ENCODE measurements around the gene MRRF.

MRRF gene

DNA sequence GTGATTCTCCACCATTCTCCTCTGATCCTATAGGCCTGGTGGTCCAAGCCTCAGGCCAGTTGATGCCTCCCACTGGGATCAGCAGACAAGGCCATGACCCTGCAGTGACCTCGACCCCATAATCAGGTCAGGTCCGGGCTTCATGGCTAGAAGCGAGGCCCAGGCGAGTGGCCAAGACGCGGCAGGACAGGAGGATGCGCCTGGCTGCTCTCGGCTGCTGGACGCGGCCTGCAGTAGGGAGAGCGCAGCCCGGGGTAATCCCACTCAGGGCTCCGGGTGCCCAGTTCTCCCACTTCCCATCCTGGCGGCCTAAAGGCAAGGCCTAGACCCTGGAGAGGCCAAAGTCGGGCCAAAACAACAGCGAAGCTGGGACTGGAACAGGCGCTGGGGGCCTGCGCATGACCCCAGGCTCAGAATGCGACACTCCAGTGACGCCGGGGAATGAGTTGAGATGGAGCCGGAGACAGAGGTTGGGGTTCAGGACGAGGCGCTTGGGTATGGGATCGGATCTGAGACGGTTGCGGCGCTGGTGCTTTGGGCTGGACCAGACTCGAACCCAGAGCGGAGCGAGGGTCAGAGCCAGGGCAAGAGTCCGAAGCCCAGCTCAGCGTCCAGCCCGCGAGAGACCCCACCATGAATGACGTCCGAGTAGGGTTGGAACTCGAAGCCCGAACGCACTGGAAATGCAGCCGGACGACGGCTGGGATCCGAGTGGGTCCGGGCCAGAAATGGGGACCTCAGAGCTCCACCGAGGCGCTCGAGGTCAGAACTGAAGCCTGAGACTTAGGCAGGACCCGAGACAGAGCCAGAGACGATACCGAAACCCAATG lies 39.2 kb upstream of the MRRF start:
- H4K20me1 ChIP-seq (ENCODE audit: insufficient read depth, low read length, poor library complexity, severe bottlenecking) = no peaks in the 10 kb centered on the region
- no peaks in the 10 kb centered on the region for H3K27me3 ChIP-seq (ENCODE audit: insufficient read depth, low read length, poor library complexity, severe bottlenecking)
- no peaks in the 10 kb centered on the region for H3K9me3 ChIP-seq (ENCODE audit: insufficient read depth, low read depth, low read length)
- H3K36me3 ChIP-seq (ENCODE audit: insufficient read depth, low read length) = no peaks in the 10 kb centered on the region
- no peaks in the 10 kb centered on the region for H3K79me2 ChIP-seq (ENCODE audit: insufficient read depth, low read length)
- H3F3A ChIP-seq (ENCODE audit: low read depth) = no peaks in the 10 kb centered on the region
- H3K4me1 ChIP-seq (ENCODE audit: insufficient read depth, low read length, poor library complexity, severe bottlenecking) = no peaks in the 10 kb centered on the region
- no peaks in the 10 kb centered on the region for H3K9me2 ChIP-seq (replicated peaks; ENCODE audit: low read depth, low read length)
- TF ChIP-seq, protein P1, sequence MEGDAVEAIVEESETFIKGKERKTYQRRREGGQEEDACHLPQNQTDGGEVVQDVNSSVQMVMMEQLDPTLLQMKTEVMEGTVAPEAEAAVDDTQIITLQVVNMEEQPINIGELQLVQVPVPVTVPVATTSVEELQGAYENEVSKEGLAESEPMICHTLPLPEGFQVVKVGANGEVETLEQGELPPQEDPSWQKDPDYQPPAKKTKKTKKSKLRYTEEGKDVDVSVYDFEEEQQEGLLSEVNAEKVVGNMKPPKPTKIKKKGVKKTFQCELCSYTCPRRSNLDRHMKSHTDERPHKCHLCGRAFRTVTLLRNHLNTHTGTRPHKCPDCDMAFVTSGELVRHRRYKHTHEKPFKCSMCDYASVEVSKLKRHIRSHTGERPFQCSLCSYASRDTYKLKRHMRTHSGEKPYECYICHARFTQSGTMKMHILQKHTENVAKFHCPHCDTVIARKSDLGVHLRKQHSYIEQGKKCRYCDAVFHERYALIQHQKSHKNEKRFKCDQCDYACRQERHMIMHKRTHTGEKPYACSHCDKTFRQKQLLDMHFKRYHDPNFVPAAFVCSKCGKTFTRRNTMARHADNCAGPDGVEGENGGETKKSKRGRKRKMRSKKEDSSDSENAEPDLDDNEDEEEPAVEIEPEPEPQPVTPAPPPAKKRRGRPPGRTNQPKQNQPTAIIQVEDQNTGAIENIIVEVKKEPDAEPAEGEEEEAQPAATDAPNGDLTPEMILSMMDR (conservative IDR thresholded peaks at IDR 0.05; ENCODE audit: low read length) = no peak
- no peak for TF ChIP-seq EZH2phosphoT487 (IDR thresholded peaks at IDR 0.05; ENCODE audit: borderline replicate concordance)
- H3K4me3 ChIP-seq (ENCODE audit: low read length, poor library complexity, severe bottlenecking) = no peak overlapping the region
- H3K9ac ChIP-seq (ENCODE audit: low read depth, low read length, poor library complexity, severe bottlenecking) = no peak overlapping the region
- H3K4me2 ChIP-seq (ENCODE audit: low read depth, low read length, poor library complexity, severe bottlenecking) = no peak overlapping the region
- no peak overlapping the region for H2AFZ ChIP-seq (ENCODE audit: low read length)

DNA sequence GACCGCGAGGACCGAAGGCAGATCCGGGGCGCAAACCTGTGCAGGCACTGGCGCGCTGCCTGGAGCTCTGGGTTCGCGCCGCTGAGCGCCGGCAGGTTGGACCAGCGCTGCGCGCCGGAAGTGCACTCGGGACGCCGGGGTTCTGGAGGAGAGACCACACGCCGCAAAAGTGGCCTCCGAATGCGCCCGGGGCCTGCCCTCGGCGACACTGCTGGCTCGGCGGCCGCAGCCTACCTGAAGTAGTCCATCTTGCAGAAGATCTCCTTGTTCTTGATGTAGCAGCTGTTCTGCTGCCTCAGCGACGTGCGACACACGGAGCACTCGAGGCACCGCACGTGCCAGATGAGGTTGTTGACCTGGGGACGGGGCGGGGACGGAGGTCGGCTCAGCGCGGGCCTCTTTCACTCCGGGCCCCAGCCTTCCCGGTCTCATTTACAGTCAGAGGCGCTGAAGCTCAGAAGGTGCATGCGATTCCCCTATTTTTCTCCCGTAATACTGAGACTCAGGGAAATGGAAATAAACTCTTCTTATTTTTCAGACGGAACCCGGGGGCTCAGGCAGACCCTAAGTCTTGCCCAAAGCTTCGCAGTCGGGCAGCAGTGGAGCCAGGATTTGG lies 38.4 kb upstream of the MRRF start:
- H3K9me3 ChIP-seq (ENCODE audit: insufficient read depth, low read depth, low read length) = no peaks in the 10 kb centered on the region
- H3F3A ChIP-seq (ENCODE audit: low read depth) = no peaks in the 10 kb centered on the region
- H4K20me1 ChIP-seq (ENCODE audit: insufficient read depth, low read length, poor library complexity, severe bottlenecking) = no peaks in the 10 kb centered on the region
- H3K4me1 ChIP-seq (ENCODE audit: insufficient read depth, low read length, poor library complexity, severe bottlenecking) = no peaks in the 10 kb centered on the region
- no peak overlapping the region for H3K4me2 ChIP-seq (ENCODE audit: low read depth, low read length, poor library complexity, severe bottlenecking)
- H3K27me3 ChIP-seq (ENCODE audit: insufficient read depth, low read length, poor library complexity, severe bottlenecking) = no peaks in the 10 kb centered on the region
- no peaks in the 10 kb centered on the region for H3K36me3 ChIP-seq (ENCODE audit: insufficient read depth, low read length)
- TF ChIP-seq, protein P1 (conservative IDR thresholded peaks at IDR 0.05; ENCODE audit: low read length) = no peak
- no peak for TF ChIP-seq EZH2phosphoT487 (IDR thresholded peaks at IDR 0.05; ENCODE audit: borderline replicate concordance)
- H2AFZ ChIP-seq (ENCODE audit: low read length) = no peak overlapping the region
- H3K9ac ChIP-seq (ENCODE audit: low read depth, low read length, poor library complexity, severe bottlenecking) = no peak overlapping the region
- no peak overlapping the region for H3K4me3 ChIP-seq (ENCODE audit: low read length, poor library complexity, severe bottlenecking)
- H3K9me2 ChIP-seq (replicated peaks; ENCODE audit: low read depth, low read length) = no peaks in the 10 kb centered on the region
- H3K79me2 ChIP-seq (ENCODE audit: insufficient read depth, low read length) = no peaks in the 10 kb centered on the region

DNA sequence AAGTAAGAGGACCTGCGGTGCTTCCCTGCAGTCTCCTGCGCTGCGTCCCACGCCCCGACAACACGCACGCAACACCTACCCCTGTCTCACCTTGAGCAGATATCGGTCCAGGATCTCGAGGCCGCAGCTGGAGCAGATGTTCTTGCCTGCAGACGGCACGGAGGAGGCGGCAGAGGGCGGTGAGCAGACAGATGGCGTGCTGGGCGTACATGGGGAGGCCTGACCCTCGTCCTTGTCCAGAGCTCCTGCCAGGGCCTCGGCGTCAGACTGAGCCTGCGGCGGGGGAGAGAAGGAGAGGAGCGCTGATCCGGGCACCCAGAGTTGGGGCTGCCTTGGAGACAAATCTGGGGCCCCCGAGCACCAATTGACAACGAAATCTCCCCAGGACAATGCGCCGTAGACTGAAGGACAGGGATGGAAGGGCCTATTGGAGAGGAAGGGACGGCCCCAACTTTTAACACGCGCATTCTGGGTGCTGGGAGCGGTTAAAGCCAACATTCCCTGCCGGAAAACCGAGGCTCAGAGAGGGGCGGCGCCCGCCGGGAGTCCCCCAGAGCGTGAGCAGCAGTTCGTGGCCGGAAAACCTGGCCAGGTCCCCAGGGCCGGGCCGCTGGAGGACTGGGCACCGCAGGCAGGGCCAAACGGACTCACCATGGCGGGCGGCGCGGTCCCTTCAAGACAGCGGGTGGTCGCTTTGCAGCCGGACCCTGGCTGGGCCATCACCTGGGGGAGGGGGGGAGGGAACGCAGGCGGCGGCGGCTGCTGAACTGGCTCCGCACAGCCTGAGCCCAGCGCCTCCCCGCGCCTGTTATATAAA lies 37.7 kb upstream of the MRRF start:
- H2AFZ ChIP-seq (ENCODE audit: low read length) = no peak overlapping the region
- no peaks in the 10 kb centered on the region for H3F3A ChIP-seq (ENCODE audit: low read depth)
- H3K79me2 ChIP-seq (ENCODE audit: insufficient read depth, low read length) = no peaks in the 10 kb centered on the region
- H3K4me2 ChIP-seq (ENCODE audit: low read depth, low read length, poor library complexity, severe bottlenecking) = no peak overlapping the region
- no peaks in the 10 kb centered on the region for H4K20me1 ChIP-seq (ENCODE audit: insufficient read depth, low read length, poor library complexity, severe bottlenecking)
- H3K9me3 ChIP-seq (ENCODE audit: insufficient read depth, low read depth, low read length) = no peaks in the 10 kb centered on the region
- H3K4me1 ChIP-seq (ENCODE audit: insufficient read depth, low read length, poor library complexity, severe bottlenecking) = no peaks in the 10 kb centered on the region
- no peak overlapping the region for H3K9ac ChIP-seq (ENCODE audit: low read depth, low read length, poor library complexity, severe bottlenecking)
- TF ChIP-seq, protein P1 (conservative IDR thresholded peaks at IDR 0.05; ENCODE audit: low read length) = no peak
- no peak for TF ChIP-seq EZH2phosphoT487 (IDR thresholded peaks at IDR 0.05; ENCODE audit: borderline replicate concordance)
- no peaks in the 10 kb centered on the region for H3K36me3 ChIP-seq (ENCODE audit: insufficient read depth, low read length)
- no peaks in the 10 kb centered on the region for H3K9me2 ChIP-seq (replicated peaks; ENCODE audit: low read depth, low read length)
- no peaks in the 10 kb centered on the region for H3K27me3 ChIP-seq (ENCODE audit: insufficient read depth, low read length, poor library complexity, severe bottlenecking)
- H3K4me3 ChIP-seq (ENCODE audit: low read length, poor library complexity, severe bottlenecking) = no peak overlapping the region
